HCT116 (cell line): Measurements from ENCODE around the gene RPL18. TPM values are rescaled to one million over a fixed set of nuclear protein-coding genes. Genes with fewer than 3 reads are reported as not detected.

Source experiments
- ATAC-seq: fragments of 200-7000 bp; cut with Tn5 transposase; 2 replicates; pipeline ENCODE4 v1.9.1; 2020; ENCODE audit warnings: mild to moderate bottlenecking, moderate library complexity
- BruUV-seq: library from RNA; stranded (reverse); fragments of 400-500 nt; replicated peaks from 2 replicates; lab custom pipeline; 2021; lab: Mats Ljungman, UMichigan
- CTCF ChIA-PET: fragments of 300-600 bp; sonication (Branson Sonifier 250); formaldehyde crosslinking; loops from one replicate; lab custom pipeline; 2021; ENCODE audit warnings: antibody characterized with exemption; lab: Charles Lee
- POLR2A ChIA-PET: fragments of 300-600, 350-600 bp; sonication (Branson Sonifier 250); formaldehyde crosslinking; loops from one replicate; lab custom pipeline; 2021; ENCODE audit warnings: antibody characterized with exemption; lab: Charles Lee
- RAD21 ChIA-PET, 2 experiments: fragments of 300-600 bp; sonication (Branson Sonifier 250); formaldehyde crosslinking; loops; one replicate each; lab custom pipeline; 2023; ENCODE audit warnings: low total read pairs in 2 of 2; ENCODE audit not compliant: uncharacterized antibody in 2 of 2, unreplicated experiment in 2 of 2, low non-redundant PET in 1 of 2; lab: Charles Lee
- DNase-seq: peaks from one replicate; pipeline ENCODE4 v3.0.0-alpha.2; 2010; ENCODE audit warnings: low read depth, low spot score
- H2AFZ ChIP-seq: fragments of 200-600 bp; shearing (Covaris generic), sonication (generic); 2 replicates; pipeline ENCODE4 v1.6.1; 2017; ENCODE audit warnings: low read depth, mixed run types, mixed read lengths, antibody characterized with exemption, low read length; ENCODE audit not compliant: poor library complexity, severe bottlenecking
- H3K27ac ChIP-seq: 2 replicates; pipeline ENCODE4 v1.5.1; 2012; ENCODE audit warnings: low read depth, low read length
- H3K27me3 ChIP-seq: fragments of 200-600 bp; sonication (generic); 2 replicates; pipeline ENCODE4 v1.6.1; 2016; ENCODE audit warnings: mixed run types, low read length, mixed read lengths; ENCODE audit not compliant: insufficient read depth
- H3K36me3 ChIP-seq, 2 experiments: fragments of 200-500 bp in 1 of 2; fragments of 200-600 bp in 1 of 2; sonication (Bioruptor generic) in 1 of 2; sonication (generic) in 1 of 2; 2 replicates each; pipeline versions ENCODE4 v1.5.1 to v1.6.1; 2014 to 2016; ENCODE audit warnings: low read length in 2 of 2, inconsistent platforms in 1 of 2, mixed read lengths in 1 of 2, mixed run types in 1 of 2; ENCODE audit not compliant: insufficient read depth in 2 of 2, control insufficient read depth in 1 of 2
- H3K4me1 ChIP-seq, 2 experiments: fragments of 200-600 bp in 1 of 2; sonication (generic) in 1 of 2; 2 replicates each; pipeline versions ENCODE4 v1.5.1 to v1.6.1; 2012 to 2017; ENCODE audit warnings: low read length in 2 of 2, inconsistent platforms in 1 of 2, mild to moderate bottlenecking in 1 of 2, mixed read lengths in 1 of 2, mixed run types in 1 of 2, moderate library complexity in 1 of 2; ENCODE audit not compliant: insufficient read depth in 2 of 2, control insufficient read depth in 1 of 2
- H3K4me2 ChIP-seq: fragments of 200-600 bp; sonication (generic); 2 replicates; pipeline ENCODE4 v1.6.1; 2017; ENCODE audit warnings: mixed run types, low read length, mixed read lengths
- H3K4me3 ChIP-seq, 2 experiments: fragments of 200-600 bp in 1 of 2; sonication (generic) in 1 of 2; replicated peaks in 1 of 2; 2 replicates each; pipeline ENCODE4 v1.5.1; 2011 to 2016; ENCODE audit warnings: low read length in 2 of 2, control low read depth in 1 of 2, low read depth in 1 of 2, mild to moderate bottlenecking in 1 of 2, mixed read lengths in 1 of 2, mixed run types in 1 of 2
- H3K79me2 ChIP-seq: fragments of 200-600 bp; sonication (generic); 2 replicates; pipeline ENCODE4 v1.6.1; 2017; ENCODE audit warnings: mild to moderate bottlenecking, mixed run types, low read length, moderate library complexity, mixed read lengths; ENCODE audit not compliant: insufficient read depth
- H3K9ac ChIP-seq: fragments of 200-600 bp; sonication (generic); 2 replicates; pipeline ENCODE4 v1.6.1; 2016; ENCODE audit warnings: low read length, mixed read lengths
- H3K9me2 ChIP-seq: fragments of 200-600 bp; sonication (generic), shearing (Covaris generic); 2 replicates; pipeline ENCODE4 v1.6.1; 2017; ENCODE audit warnings: mixed run types, mild to moderate bottlenecking, moderate library complexity; ENCODE audit not compliant: insufficient read depth
- H3K9me3 ChIP-seq, 2 experiments: fragments of 200-500 bp in 1 of 2; fragments of 200-600 bp in 1 of 2; sonication (Bioruptor generic) in 1 of 2; sonication (generic) in 1 of 2; 2 replicates each; pipeline ENCODE4 v1.6.1; 2014 to 2017; ENCODE audit warnings: low read length in 2 of 2, mixed read lengths in 2 of 2, inconsistent platforms in 1 of 2, low read depth in 1 of 2, mild to moderate bottlenecking in 1 of 2, mixed run types in 1 of 2, moderate library complexity in 1 of 2; ENCODE audit not compliant: control insufficient read depth in 1 of 2, insufficient read depth in 1 of 2
- H4K20me1 ChIP-seq: fragments of 200-600 bp; sonication (generic), shearing (Covaris generic); 2 replicates; pipeline ENCODE4 v1.6.1; 2017; ENCODE audit warnings: mixed run types, mild to moderate bottlenecking, moderate library complexity; ENCODE audit not compliant: insufficient read depth
- CTCF ChIP-seq, 3 experiments: fragments of 200-600 bp in 1 of 3; sonication (generic) in 1 of 3; IDR thresholded peaks in 2 of 3; conservative IDR thresholded peaks in 1 of 3; 2 replicates each; pipeline ENCODE4 v1.5.1; 2012 to 2017; ENCODE audit warnings: low read depth in 2 of 3, low read length in 2 of 3, antibody characterized with exemption in 1 of 3, borderline replicate concordance in 1 of 3, control low read depth in 1 of 3, mild to moderate bottlenecking in 1 of 3, mixed read lengths in 1 of 3, mixed run types in 1 of 3, moderate library complexity in 1 of 3; ENCODE audit not compliant: insufficient read depth in 1 of 3
- EGR1 ChIP-seq: IDR thresholded peaks from 2 replicates; pipeline ENCODE4 v1.6.1; 2012; ENCODE audit warnings: low read depth
- ELF1 ChIP-seq: IDR thresholded peaks from 2 replicates; pipeline ENCODE4 v1.6.1; 2012; ENCODE audit warnings: low read depth, borderline replicate concordance
- MAX ChIP-seq: IDR thresholded peaks from 2 replicates; pipeline ENCODE4 v1.6.1; 2012
- RAD21 ChIP-seq: IDR thresholded peaks from 2 replicates; pipeline ENCODE4 v1.6.1; 2012; ENCODE audit warnings: low read depth, mild to moderate bottlenecking
- SP1 ChIP-seq: IDR thresholded peaks from 2 replicates; pipeline ENCODE4 v1.6.1; 2012; ENCODE audit warnings: low read depth
- YY1 ChIP-seq: IDR thresholded peaks from 2 replicates; pipeline ENCODE4 v1.6.1; 2011; ENCODE audit warnings: low read length, low read depth, moderate library complexity, mild to moderate bottlenecking; ENCODE audit not compliant: insufficient replicate concordance; ENCODE audit errors: extremely low read depth
- ZBTB33 ChIP-seq: IDR thresholded peaks from 2 replicates; pipeline ENCODE4 v1.6.1; 2011; ENCODE audit warnings: mild to moderate bottlenecking, low read length, moderate library complexity; ENCODE audit not compliant: insufficient replicate concordance; ENCODE audit errors: extremely low read depth
- intact Hi-C: fragments of 100-400 bp; cut with micrococcal nuclease; formaldehyde crosslinking; loops from 2 replicates; pipeline ENCODE4 v1.10.0; 2022
- total RNA-seq: library from RNA; stranded (reverse); gene quantifications from one replicate; pipeline ENCODE4 v1.2.1, GENCODE V29; 2021; ENCODE audit not compliant: unreplicated experiment

RPL18 gene
- total RNA-seq, 1 experiment from 2014 or later: 2,006 TPM

- no peaks in the 10 kb centered on the region for H3K27me3 ChIP-seq
- DNase-seq: peak; percentile 77
- peak within 1 kb of the TSS; percentile 55 to 58 for H3K4me3 ChIP-seq
- TF ChIP-seq RAD21 (peak; percentile 95), ELF1 (no peak), EGR1 (peak; percentile 84), SP1 (peak; percentile 79), ZBTB33 (no peak), YY1 (peak; percentile 49), CTCF (IDR thresholded peaks at IDR 0.05 in 2 of 3, conservative IDR thresholded peaks at IDR 0.05 in 1 of 3; ENCODE audit: borderline replicate concordance in 1 of 3, insufficient read depth in 1 of 3, low read depth in 2 of 3, low read length in 2 of 3) (peak in 2 of 3 experiments; percentile 83 to 91; a peak in 5 of 6 replicates), MAX (peak; percentile 88; the same call in 1 of the 2 replicates)
- H2AFZ ChIP-seq: no peak within 1 kb of the TSS
- RAD21 ChIA-PET: interaction anchor here (0.9 to 1.4 kb wide), 4 partner anchors 30 to 197 kb away, joined by 3 to 5 read pairs (median 3); no protein-coding TSS in a partner anchor
- H3K9ac ChIP-seq: peak within 1 kb of the TSS; percentile 56
- no TSS peak for BruUV-seq
- H3K79me2 ChIP-seq: no peaks in the 10 kb centered on the region
- peak within 1 kb of the TSS; percentile 83 for H3K27ac ChIP-seq
- no peaks in the 10 kb centered on the region for H3K36me3 ChIP-seq
- H3K4me2 ChIP-seq: peak within 1 kb of the TSS; percentile 85
- CTCF ChIA-PET: interaction anchor here (0.7 to 2.4 kb wide), 16 partner anchors 8 to 325 kb away, joined by 3 to 14 read pairs (median 4); partner anchors contain the start of genes FUT2, RPL18 and SPHK2
- no peaks in the 10 kb centered on the region for H3K9me3 ChIP-seq
- H3K4me1 ChIP-seq: peaks cover 19 to 52% of the 10 kb centered on the region in 2 experiments
- POLR2A ChIA-PET: interaction anchor here (0.7 to 2.5 kb wide), 15 partner anchors 9 to 1361 kb away, joined by 3 to 27 read pairs (median 4); partner anchors contain the start of genes DBP, FUT2, PPP1R15A and RPL18
- no peaks in the 10 kb centered on the region for H4K20me1 ChIP-seq
- peak; percentile 83 for ATAC-seq
- no peaks in the 10 kb centered on the region for H3K9me2 ChIP-seq
- intact Hi-C loops: loop anchor here (2.0 kb wide), 3 partner anchors 143 to 197 kb away; no protein-coding TSS in a partner anchor
These were observed 27.2 kb upstream of the RPL18 start, which contains the start of gene CA11 for GRCh38 chr19:48646001-48646721. Gene CA11, minus strand, starts transcription at chr19:48646187. Its CDS starts 555 bp downstream, at chr19:48645632.
